Measurements from ENCODE around the gene RGS7.

DNA sequence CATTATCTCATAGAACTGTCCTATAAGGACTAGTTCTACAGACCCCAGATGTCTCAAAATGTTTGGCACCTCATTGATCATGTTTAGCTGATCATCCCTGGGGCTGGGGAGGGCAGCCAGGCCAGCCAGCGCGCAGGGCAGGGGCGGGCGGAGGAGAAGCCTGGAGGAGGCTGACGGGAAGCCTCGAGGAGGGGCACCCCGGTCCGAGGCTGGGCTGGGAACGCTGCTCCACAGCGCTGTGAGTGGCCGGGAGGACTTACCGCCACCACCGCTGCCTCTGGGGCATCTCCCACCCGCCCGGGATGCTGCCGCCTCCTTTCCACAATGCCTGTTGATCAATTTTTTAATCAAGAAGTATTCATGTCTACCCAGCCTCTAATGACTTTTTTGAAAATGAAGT is 585.6 kb downstream of the RGS7 start:
- TF ChIP-seq, protein P1, sequence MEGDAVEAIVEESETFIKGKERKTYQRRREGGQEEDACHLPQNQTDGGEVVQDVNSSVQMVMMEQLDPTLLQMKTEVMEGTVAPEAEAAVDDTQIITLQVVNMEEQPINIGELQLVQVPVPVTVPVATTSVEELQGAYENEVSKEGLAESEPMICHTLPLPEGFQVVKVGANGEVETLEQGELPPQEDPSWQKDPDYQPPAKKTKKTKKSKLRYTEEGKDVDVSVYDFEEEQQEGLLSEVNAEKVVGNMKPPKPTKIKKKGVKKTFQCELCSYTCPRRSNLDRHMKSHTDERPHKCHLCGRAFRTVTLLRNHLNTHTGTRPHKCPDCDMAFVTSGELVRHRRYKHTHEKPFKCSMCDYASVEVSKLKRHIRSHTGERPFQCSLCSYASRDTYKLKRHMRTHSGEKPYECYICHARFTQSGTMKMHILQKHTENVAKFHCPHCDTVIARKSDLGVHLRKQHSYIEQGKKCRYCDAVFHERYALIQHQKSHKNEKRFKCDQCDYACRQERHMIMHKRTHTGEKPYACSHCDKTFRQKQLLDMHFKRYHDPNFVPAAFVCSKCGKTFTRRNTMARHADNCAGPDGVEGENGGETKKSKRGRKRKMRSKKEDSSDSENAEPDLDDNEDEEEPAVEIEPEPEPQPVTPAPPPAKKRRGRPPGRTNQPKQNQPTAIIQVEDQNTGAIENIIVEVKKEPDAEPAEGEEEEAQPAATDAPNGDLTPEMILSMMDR (IDR thresholded peaks at IDR 0.05; ENCODE audit: insufficient read depth, low read depth, low read length): no peak
- no peak for TF ChIP-seq EZH2 (IDR thresholded peaks at IDR 0.05; ENCODE audit: insufficient read depth, low read length)

All from astrocyte (in vitro differentiated cells and primary cell).